ENCODE measurements around the gene ZFYVE28. TPM values are rescaled to one million over a fixed set of nuclear protein-coding genes. Genes with fewer than 3 reads are reported as not detected.

Gene ZFYVE28
- total RNA-seq, 1 experiment from 2014 or later: 12.9 TPM

- Histone ChIP-seq H3K4me3 (no peak overlapping the region), H3K27ac (no peak overlapping the region), H3K36me3 (ENCODE audit: low read depth) (no peaks in the 10 kb centered on the region), H3K9me2 (ENCODE audit: insufficient read depth) (no peaks in the 10 kb centered on the region), H2AFZ (no peak overlapping the region), H3K4me2 (no peak overlapping the region), H3K9me3 (ENCODE audit: insufficient read depth, low read depth) (no peaks in the 10 kb centered on the region), H3K4me1 (replicated peaks; ENCODE audit: insufficient read depth) (no peaks in the 10 kb centered on the region), H3K27me3 (ENCODE audit: insufficient read depth, low read depth) (peaks cover 45% of the 10 kb centered on the region), H3F3A (ENCODE audit: insufficient read depth, low read depth) (peaks cover 7% of the 10 kb centered on the region), H3K79me2 (ENCODE audit: low read depth) (no peaks in the 10 kb centered on the region), H4K20me1 (ENCODE audit: insufficient read depth) (peaks cover 10% of the 10 kb centered on the region)
- TF ChIP-seq CTCF (conservative IDR thresholded peaks at IDR 0.05) (no peak), EZH2 (IDR thresholded peaks at IDR 0.05; ENCODE audit: low read depth) (no peak)
- intact Hi-C loops (cut with micrococcal nuclease; ENCODE audit: unreplicated experiment): no loop called here
- POLR2A ChIA-PET (ENCODE audit: unreplicated experiment): no interaction called here
- BruUV-seq (replicated peaks): no TSS peak
- no peak for DNase-seq
- CTCF ChIA-PET: no interaction called here
Measured at GRCh38 chr4:2436301-2436700, 17.9 kb upstream of the ZFYVE28 start.

- no peak for TF ChIP-seq CTCF (conservative IDR thresholded peaks at IDR 0.05)
- no peak for TF ChIP-seq EZH2 (IDR thresholded peaks at IDR 0.05; ENCODE audit: low read depth)
- H2AFZ ChIP-seq: no peak overlapping the region
- H3K79me2 ChIP-seq (ENCODE audit: low read depth): no peaks in the 10 kb centered on the region
- DNase-seq: no peak
- H3K27ac ChIP-seq: no peak overlapping the region
- H3F3A ChIP-seq (ENCODE audit: insufficient read depth, low read depth): peaks cover 20% of the 10 kb centered on the region
- H3K4me1 ChIP-seq (replicated peaks; ENCODE audit: insufficient read depth): no peaks in the 10 kb centered on the region
- H3K9me3 ChIP-seq (ENCODE audit: insufficient read depth, low read depth): no peaks in the 10 kb centered on the region
- H3K36me3 ChIP-seq (ENCODE audit: low read depth): no peaks in the 10 kb centered on the region
- H4K20me1 ChIP-seq (ENCODE audit: insufficient read depth): peaks cover 19% of the 10 kb centered on the region
- BruUV-seq (replicated peaks): no TSS peak
- POLR2A ChIA-PET (ENCODE audit: unreplicated experiment): no interaction called here
- no peak overlapping the region for H3K4me2 ChIP-seq
- H3K27me3 ChIP-seq (ENCODE audit: insufficient read depth, low read depth): peaks cover 45% of the 10 kb centered on the region
- CTCF ChIA-PET: no interaction called here
- H3K9me2 ChIP-seq (ENCODE audit: insufficient read depth): no peaks in the 10 kb centered on the region
- intact Hi-C loops (cut with micrococcal nuclease; ENCODE audit: unreplicated experiment): no loop called here
- no peak overlapping the region for H3K4me3 ChIP-seq
Measured at GRCh38 chr4:2434420-2434819, 16.0 kb upstream of the ZFYVE28 start.

- no peak overlapping the region for H3K4me3 ChIP-seq
- DNase-seq: no peak
- no peak for TF ChIP-seq EZH2 (IDR thresholded peaks at IDR 0.05; ENCODE audit: low read depth)
- TF ChIP-seq CTCF (conservative IDR thresholded peaks at IDR 0.05): no peak
- no peaks in the 10 kb centered on the region for H3K79me2 ChIP-seq (ENCODE audit: low read depth)
- POLR2A ChIA-PET (ENCODE audit: unreplicated experiment): no interaction called here
- CTCF ChIA-PET: no interaction called here
- H3K27ac ChIP-seq: no peak overlapping the region
- H3K36me3 ChIP-seq (ENCODE audit: low read depth): no peaks in the 10 kb centered on the region
- H3K27me3 ChIP-seq (ENCODE audit: insufficient read depth, low read depth): peaks cover 40% of the 10 kb centered on the region
- H3K4me2 ChIP-seq: no peak overlapping the region
- no peak overlapping the region for H2AFZ ChIP-seq
- no peaks in the 10 kb centered on the region for H3K9me3 ChIP-seq (ENCODE audit: insufficient read depth, low read depth)
- H3F3A ChIP-seq (ENCODE audit: insufficient read depth, low read depth): peaks cover 27% of the 10 kb centered on the region
- intact Hi-C loops (cut with micrococcal nuclease; ENCODE audit: unreplicated experiment): no loop called here
- H3K9me2 ChIP-seq (ENCODE audit: insufficient read depth): no peaks in the 10 kb centered on the region
- BruUV-seq (replicated peaks): no TSS peak
- peaks cover 24% of the 10 kb centered on the region for H4K20me1 ChIP-seq (ENCODE audit: insufficient read depth)
- H3K4me1 ChIP-seq (replicated peaks; ENCODE audit: insufficient read depth): no peaks in the 10 kb centered on the region
Measured at GRCh38 chr4:2433609-2434350, 15.3 kb upstream of the ZFYVE28 start.
